Right forelimb (tissue), 1 donor: Measurements from ENCODE around the gene EPS15.

ENCODE experiments used
- DNase-seq: peaks from one replicate; pipeline ENCODE4 v3.0.0-alpha.2; 2018

The EPS15 gene

GRCh38 chr1:51369171-51369570, 149.9 kb downstream of the EPS15 start:
- DNase-seq = no peak

DNA sequence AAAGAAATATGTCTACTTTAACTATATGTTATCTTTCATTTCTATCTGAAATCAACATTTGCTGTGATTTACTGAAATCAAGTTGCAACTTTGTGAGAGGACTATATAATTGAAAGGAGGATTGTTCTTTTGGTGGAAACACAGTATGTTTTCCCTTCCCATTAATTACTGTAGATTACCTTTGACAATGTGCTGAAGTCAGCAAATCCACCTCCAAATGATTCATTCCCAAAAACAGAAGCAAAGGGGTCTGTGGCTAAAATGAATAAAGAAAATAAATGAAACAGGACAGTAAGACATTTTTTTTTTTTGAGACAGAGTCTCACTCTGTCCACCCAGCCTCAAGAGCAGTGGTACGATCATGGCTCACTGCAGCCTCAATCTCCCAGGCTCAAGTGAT, 153.3 kb downstream of the EPS15 start:
- no peak for DNase-seq

DNA sequence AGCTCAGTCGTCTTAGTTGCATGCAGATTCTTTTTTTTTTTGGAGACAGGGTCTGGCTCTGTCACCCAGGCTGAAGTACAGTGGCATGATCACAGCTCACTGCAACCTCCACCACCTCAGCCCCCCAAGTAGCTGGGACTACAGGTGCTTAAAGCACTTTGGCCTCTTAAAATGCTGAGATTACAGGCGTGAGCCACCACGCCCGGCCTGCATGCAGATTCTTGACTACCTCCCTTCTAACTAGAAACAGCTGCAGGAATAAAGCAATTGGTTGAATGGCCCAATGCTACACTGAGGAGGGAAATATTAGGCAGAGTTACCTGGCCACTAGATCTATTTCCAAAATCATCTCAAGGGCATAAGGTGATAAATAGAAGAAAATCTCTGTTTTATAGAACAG, 159.2 kb downstream of the EPS15 start:
- DNase-seq = no peak

DNA sequence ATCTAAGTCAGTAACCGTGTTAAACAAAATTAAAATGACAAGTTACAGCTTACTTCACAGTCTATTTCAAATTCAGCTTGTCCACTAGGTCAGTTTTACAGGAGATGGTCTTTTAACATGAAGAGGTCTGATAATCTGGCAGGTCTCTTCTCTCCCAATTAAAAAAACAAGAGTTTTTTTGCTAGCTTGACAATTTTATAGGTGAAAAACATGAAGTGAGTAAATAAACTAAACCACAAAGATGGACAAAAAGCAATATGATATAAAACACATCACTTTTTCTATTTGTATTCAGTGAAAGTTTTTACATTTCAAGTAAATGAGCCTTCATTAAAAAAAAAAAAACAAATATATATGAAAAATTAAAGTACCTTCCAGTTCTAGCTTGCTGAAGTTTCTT, 163.7 kb downstream of the EPS15 start:
- no peak for DNase-seq

DNA sequence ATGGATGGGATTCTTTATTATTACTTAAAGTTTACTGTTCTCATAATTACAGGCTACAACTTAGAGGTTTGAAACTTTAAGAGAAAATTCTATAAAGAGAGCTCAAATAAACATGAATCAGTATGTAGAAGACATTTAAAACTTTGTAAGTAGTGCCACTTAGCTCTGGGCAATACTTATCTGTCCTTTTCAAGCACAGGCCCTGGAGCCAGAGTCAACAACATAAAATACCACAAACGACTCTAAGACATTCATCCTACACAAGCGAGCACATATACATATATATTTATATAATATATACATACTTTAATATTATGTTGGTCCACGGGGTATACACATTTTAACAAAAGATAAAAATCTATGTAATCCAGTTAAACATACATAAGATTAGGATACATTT, 164.7 kb downstream of the EPS15 start:
- no peak for DNase-seq

- no peak for DNase-seq
Observed at GRCh38 chr1:51351907-51352306, 167.2 kb downstream of the EPS15 start.

DNA sequence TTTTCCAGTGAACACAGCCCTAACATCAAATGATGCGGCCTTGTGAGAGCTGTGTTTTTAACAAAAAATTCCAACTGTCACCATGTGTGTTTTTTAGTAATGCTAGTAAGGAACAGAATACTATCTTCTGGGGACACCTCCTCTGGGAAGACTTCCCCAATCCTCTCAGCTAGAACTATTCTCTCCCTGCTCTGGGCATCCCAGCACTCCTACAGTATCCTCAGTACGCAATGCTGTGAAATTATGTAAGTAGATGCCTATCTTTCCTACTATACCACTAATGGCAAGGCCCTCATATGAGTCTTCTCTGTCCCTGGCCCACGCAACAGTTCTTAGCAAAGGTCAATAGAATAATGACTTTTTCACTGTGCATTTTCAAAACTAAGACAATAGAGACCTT, 169.2 kb downstream of the EPS15 start:
- no peak for DNase-seq

- DNase-seq = no peak
Observed at GRCh38 chr1:51348147-51348527, 170.9 kb downstream of the EPS15 start.

- no peak for DNase-seq
Observed at GRCh38 chr1:51347398-51348146, 171.5 kb downstream of the EPS15 start.

GRCh38 chr1:51346086-51346942, 172.8 kb downstream of the EPS15 start:
- no peak for DNase-seq

- DNase-seq = no peak
Observed at GRCh38 chr1:51345300-51345687, 173.8 kb downstream of the EPS15 start.

- DNase-seq = no peak
Observed at GRCh38 chr1:51344602-51345299, 174.3 kb downstream of the EPS15 start.

DNA sequence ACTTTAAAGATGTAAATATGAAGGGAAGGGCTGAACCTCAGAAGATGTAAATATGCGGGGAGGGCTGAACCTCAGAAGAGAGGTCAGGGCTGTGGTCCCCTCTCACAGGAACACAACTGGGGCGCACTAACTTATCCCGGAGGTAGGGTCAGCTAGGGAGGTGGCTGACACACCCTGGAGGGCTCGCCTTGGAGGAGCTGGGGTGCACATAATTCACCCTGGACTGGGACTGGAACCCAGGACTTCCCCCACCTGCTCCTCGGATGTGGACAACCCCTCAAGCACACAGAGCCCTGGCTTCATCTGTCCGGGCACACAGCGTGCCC, 174.8 kb downstream of the EPS15 start:
- no peak for DNase-seq

GRCh38 chr1:51343624-51344023, 175.4 kb downstream of the EPS15 start:
- no peak for DNase-seq

- no peak for DNase-seq
Observed at GRCh38 chr1:51342591-51343206, 176.4 kb downstream of the EPS15 start.

- no peak for DNase-seq
Observed at GRCh38 chr1:51341876-51342496, 177.1 kb downstream of the EPS15 start.

GRCh38 chr1:51340380-51340779, 178.7 kb downstream of the EPS15 start:
- no peak for DNase-seq

GRCh38 chr1:51336711-51337110, 182.4 kb downstream of the EPS15 start:
- no peak for DNase-seq

GRCh38 chr1:51336004-51336403, 183.1 kb downstream of the EPS15 start:
- no peak for DNase-seq

DNA sequence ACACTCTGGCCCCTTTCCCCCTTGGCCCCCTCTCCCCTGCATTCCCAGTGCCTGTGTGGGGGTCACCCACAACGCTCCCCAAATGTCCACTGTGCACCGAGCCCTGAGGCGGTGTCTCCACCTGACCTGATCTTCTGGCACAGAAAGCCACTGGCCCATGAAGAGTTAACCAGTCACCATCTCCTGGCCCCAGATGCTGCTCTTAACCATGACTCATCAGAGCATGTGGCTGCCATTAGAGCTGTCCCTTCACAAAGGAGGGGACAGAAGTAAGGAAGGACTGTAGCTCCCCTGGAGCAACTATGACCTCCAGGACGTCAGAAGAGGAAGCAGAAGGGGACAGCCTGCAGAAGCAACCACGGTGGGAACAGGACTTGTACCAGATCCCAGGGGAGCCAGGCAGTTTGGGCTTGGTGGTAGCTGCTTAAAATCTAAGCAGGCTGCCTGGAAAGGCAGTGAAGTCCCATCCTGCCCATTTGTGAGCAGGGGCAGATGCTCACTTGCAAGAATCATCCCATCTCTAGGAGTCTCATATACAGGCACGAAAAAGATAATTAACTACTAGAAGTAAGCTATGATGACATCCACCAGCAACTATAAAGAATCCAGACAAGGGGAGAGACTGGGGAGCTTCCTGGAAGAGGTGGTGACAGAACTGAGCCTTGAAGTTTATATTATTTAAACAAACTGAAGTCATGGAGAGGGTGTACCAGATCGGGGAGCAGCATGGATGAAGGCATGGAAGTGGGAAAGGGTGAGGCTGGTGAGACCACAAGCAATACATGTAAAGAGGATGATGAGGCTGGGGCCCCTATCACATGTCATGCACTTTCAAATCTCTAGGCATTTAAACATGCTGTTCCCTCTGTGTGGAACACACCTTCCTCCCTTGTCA, 187.6 kb downstream of the EPS15 start:
- no peak for DNase-seq

DNA sequence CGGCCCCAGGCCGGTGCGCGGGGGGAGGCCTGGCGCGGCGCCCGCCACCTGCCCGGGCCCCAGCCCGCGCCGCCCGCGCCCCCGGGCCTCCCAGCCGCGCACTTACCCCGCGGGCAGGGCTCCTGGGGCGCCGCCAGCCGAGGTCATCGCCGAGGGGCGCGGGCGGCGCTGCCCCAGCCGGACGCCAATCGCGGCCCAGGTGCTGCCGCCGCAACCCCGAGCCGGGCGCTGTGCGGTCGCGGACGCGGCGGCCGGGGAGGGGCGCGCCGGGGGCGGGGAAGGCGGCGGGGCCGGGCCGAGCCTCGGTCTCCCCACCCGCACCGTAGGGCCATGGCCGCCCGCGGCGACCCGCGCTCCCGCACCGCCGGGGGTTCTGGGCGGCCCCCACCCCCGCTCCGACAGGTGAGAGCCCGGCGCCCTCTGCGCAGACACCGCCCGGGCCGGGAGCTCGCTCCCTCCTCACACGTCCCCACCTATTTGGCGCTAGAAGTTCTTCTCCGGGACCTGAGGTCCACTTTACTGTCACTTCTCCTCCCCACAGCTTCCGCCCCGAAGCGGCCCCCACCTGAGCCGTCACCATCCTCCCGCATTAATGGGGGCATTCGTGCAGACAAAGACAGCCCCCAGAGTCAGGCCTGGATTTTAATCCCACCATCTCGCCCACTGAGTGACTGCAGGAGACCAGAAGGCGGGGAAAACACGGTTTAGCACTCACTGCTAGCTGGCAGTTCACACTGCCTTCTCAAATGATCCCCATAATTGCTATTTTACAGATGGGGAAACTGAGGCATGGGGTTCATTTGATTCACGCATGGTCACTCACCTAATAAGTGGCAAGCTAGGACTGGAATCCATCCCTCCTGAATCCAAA, 188.5 kb downstream of the EPS15 start, which contains the start of gene TTC39A:
Gene TTC39A, minus strand, starts transcription at position 232 of the 871 bp plus-strand sequence. Its CDS starts 85 bp downstream, at position 147.
- no peak for DNase-seq
